Psoas muscle (tissue), 8 donors: ENCODE measurements around the gene VPS37C. TPM values are rescaled to one million over a fixed set of nuclear protein-coding genes. Genes with fewer than 3 reads are reported as not detected.
"Not testable (repeated sequence)": the region's sequence is repeated elsewhere in the genome, so short reads cannot be mapped to it uniquely, and the experiment has no call there.

ENCODE experiments used
- ATAC-seq, 4 donors: fragments of 200-7000 bp; cut with Tn5 transposase; one replicate each; pipeline ENCODE4 v1.9.1; 2020; ENCODE audit warnings: moderate library complexity in 3 of 4, mild to moderate bottlenecking in 2 of 4
- DNase-seq, 2 donors: peaks; one replicate each; pipeline ENCODE4 v3.0.0-alpha.2; 2020
- H3K27ac ChIP-seq: fragments of 200-600 bp; one replicate; pipeline ENCODE4 v1.8.0; 2022
- H3K27me3 ChIP-seq, 3 donors: fragments of 200-600 bp in 1 of 3; one replicate each; pipeline versions ENCODE4 v1.6.1 to v1.8.0; 2013 to 2022; ENCODE audit warnings: low read length in 2 of 3, mild to moderate bottlenecking in 2 of 3, moderate library complexity in 1 of 3; ENCODE audit not compliant: insufficient read depth in 3 of 3
- H3K36me3 ChIP-seq, 2 donors: fragments of 200-600 bp in 1 of 2; one replicate each; pipeline versions ENCODE4 v1.6.1 to v1.8.0; 2013 to 2022; ENCODE audit warnings: low read depth in 1 of 2, mild to moderate bottlenecking in 1 of 2, moderate library complexity in 1 of 2; ENCODE audit not compliant: insufficient read depth in 1 of 2
- H3K4me1 ChIP-seq: fragments of 200-600 bp; one replicate; pipeline ENCODE4 v1.8.0; 2022
- H3K4me3 ChIP-seq: fragments of 200-600 bp; one replicate; pipeline ENCODE4 v1.8.0; 2022; ENCODE audit warnings: mild to moderate bottlenecking
- H3K9me3 ChIP-seq: fragments of 200-600 bp; one replicate; pipeline ENCODE4 v1.8.0; 2022
- WGBS, 3 donors: extraction: QIAGEN DNeasy Blood & Tissue Kit; methylation state at CpG; one replicate each; pipeline versions ENCODE4 v1.1.6 to v1.1.7; 2013; 5-methylcytosine and 5-hydroxymethylcytosine counted together
- intact Hi-C, 2 donors: fragments of 100-400 bp; cut with DNase I; formaldehyde crosslinking; loops; one replicate each; pipeline versions ENCODE4 v1.11.0 to v1.14.2; 2022
- polyA plus RNA-seq, 3 donors: library from polyadenylated mRNA; stranded (reverse); fragments of 200-250 nt; gene quantifications; one replicate each; pipeline ENCODE4 v1.2.3, GENCODE V29; 2013
- total RNA-seq, 4 donors: library from RNA; stranded (reverse); fragmentation: NEBNext Ultra II Directional in 2 of 4; extraction: Animal tissue kit (Norgen Biotek cat#: 25700) in 2 of 4; gene quantifications; one replicate each; pipeline versions ENCODE4 v1.2.1 to v1.2.4, GENCODE V29; 2021 to 2023
- TF ChIP-seq, protein P1 (sequence below): fragments of 200-600 bp; IDR thresholded peaks from one replicate; pipeline ENCODE4 v1.8.0; 2022; ENCODE audit warnings: antibody characterized with exemption
- donor health status: healthy with polysubstance abuse.
- donor health status: DM: no; HTN: no; CAD: no; lungs with moderate emphysema.
- donor health status: Bipolar disorder and iron deficiency.
- donor health status: healthy.
- donor health status: DM: yes; HTN: yes; CAD: no.
- donor health status: DM: no; HTN: no; CAD: no.
- donor health status: DM: no; HTN: no; CAD: no.
- donor health status: DM: yes; HTN: yes; CAD: no.

Gene VPS37C
- total and polyA plus RNA-seq, 7 donors = 16.9 to 39.8 (median 25.6) TPM

DNA sequence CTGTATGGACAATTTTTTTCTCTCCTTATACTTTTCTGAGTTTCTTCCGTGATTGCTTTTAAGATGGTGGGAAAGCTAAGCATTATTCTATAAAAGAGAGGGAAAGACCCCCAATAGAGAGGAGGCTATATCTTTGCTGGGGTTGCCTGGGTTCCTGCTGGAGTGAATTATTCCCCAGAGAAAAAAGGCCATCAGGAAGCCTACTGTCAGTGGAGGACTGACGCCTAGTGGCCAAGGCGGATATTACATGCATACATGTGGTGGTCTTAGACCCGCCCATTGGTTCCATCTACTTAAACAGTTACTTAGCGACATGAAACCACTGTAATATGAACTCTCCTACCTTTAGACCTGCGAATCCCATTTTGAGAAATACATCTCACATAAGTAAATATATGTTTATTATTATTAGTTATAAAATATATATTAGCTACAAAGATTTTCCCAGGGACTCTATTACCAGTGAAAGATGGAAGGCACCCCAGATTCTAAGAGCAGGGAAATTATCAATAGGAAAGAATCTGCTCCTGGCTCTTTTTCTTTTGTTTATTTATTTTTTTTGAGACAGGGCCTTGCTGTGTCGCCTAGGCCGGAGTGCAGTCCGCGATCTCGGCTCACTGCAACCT, 26.4 kb upstream of the VPS37C start:
- no peak overlapping the region for H3K4me3 ChIP-seq
- intact Hi-C loops = loop anchor here (1.0 to 5.0 kb wide), 2 partner anchors 58 to 355 kb away; no protein-coding TSS in a partner anchor
- peak; percentile 79 to 89 (median 84) for ATAC-seq

DNA sequence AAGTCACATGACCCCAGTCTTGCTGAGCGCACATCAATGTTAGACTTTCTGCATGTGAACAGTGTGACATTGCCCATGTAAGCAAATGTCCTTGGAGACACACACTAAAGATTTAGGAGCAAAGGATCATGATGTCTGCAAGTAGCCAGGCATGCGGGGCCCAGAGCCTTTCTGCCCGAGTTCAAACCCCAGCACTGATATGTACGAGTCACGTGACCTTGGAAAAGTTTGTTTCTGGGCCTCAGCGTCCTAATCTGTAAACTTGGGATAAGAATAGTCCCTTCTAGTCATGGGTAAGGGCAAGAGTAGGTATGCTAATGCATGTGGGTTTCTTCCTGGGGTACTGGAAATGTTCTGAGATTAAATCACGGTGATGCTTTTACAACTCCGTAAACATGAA, 25.3 kb upstream of the VPS37C start:
- intact Hi-C loops = loop anchor here (5.0 kb wide), 1 partner anchor 354 kb away; no protein-coding TSS in a partner anchor
- H3K4me1 ChIP-seq = no peaks in the 10 kb centered on the region
- DNase-seq (no peak), ATAC-seq (no peak)
- H3K27ac ChIP-seq = no peak overlapping the region
- H3K9me3 ChIP-seq = no peaks in the 10 kb centered on the region
- no peaks in the 10 kb centered on the region for H3K36me3 ChIP-seq
- no peaks in the 10 kb centered on the region for H3K27me3 ChIP-seq
- no peak overlapping the region for H3K4me3 ChIP-seq
- WGBS, 3 donors = 91 to 93% (median 92%) methylated on average over 8 of the region's 8 CpGs
- TF ChIP-seq, protein P1, sequence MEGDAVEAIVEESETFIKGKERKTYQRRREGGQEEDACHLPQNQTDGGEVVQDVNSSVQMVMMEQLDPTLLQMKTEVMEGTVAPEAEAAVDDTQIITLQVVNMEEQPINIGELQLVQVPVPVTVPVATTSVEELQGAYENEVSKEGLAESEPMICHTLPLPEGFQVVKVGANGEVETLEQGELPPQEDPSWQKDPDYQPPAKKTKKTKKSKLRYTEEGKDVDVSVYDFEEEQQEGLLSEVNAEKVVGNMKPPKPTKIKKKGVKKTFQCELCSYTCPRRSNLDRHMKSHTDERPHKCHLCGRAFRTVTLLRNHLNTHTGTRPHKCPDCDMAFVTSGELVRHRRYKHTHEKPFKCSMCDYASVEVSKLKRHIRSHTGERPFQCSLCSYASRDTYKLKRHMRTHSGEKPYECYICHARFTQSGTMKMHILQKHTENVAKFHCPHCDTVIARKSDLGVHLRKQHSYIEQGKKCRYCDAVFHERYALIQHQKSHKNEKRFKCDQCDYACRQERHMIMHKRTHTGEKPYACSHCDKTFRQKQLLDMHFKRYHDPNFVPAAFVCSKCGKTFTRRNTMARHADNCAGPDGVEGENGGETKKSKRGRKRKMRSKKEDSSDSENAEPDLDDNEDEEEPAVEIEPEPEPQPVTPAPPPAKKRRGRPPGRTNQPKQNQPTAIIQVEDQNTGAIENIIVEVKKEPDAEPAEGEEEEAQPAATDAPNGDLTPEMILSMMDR = no peak

More for the DNA sequence above, 26.4 kb upstream of the VPS37C start:
- TF ChIP-seq, protein P1 = peak; percentile 93
- H3K27ac ChIP-seq = no peak overlapping the region
- H3K9me3 ChIP-seq = no peaks in the 10 kb centered on the region
- H3K36me3 ChIP-seq = no peaks in the 10 kb centered on the region
- H3K27me3 ChIP-seq = peaks cover 0 to 3% (median 0%) of the 10 kb centered on the region in 3 donors
- H3K4me1 ChIP-seq = no peaks in the 10 kb centered on the region
- peak; percentile 69 to 72 for DNase-seq
- 45 to 47% (median 46%) methylated on average over 11 of the region's 11 CpGs for WGBS, 3 donors

DNA sequence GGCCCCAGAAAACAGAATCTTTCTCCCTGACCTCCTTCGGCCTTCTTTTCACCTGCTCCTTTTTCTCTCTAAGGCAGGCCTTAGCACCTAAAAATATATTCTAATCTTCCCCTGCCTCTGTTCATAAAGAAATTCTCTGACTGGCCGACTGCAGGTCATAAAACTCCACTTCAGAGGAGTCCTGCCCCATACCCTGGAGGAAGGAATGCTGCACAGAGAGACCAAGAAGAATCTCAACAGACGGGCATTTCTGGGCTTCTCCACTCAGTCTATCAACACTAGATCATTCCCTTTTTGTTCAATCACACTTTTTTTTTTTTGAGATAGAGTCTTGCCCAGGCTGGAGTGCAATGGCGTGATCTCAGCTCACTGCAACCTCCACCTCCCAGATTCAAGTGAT, 22.4 kb upstream of the VPS37C start:
- intact Hi-C loops = no loop called here
- no peak for DNase-seq
- Histone ChIP-seq H3K27ac (no peak overlapping the region), H3K36me3 (no peaks in the 10 kb centered on the region), H3K4me3 (no peak overlapping the region), H3K4me1 (no peaks in the 10 kb centered on the region), H3K27me3 (no peaks in the 10 kb centered on the region), H3K9me3 (no peaks in the 10 kb centered on the region)
- ATAC-seq = no peak
- WGBS, 3 donors = 82 to 87% (median 84%) methylated on average over 4 of the region's 4 CpGs
- TF ChIP-seq, protein P1 = no peak

- Histone ChIP-seq H3K9me3 (no peaks in the 10 kb centered on the region), H3K4me1 (no peaks in the 10 kb centered on the region), H3K36me3 (no peaks in the 10 kb centered on the region), H3K27me3 (no peaks in the 10 kb centered on the region), H3K27ac (no peak overlapping the region), H3K4me3 (no peak overlapping the region)
- 96 to 99% (median 97%) methylated on average over 4 of the region's 4 CpGs for WGBS, 3 donors
- intact Hi-C loops = no loop called here
- no peak for ATAC-seq
- TF ChIP-seq, protein P1 = no peak
- DNase-seq = no peak
Observed at GRCh38 chr11:61181489-61181888, 20.3 kb upstream of the VPS37C start.

DNA sequence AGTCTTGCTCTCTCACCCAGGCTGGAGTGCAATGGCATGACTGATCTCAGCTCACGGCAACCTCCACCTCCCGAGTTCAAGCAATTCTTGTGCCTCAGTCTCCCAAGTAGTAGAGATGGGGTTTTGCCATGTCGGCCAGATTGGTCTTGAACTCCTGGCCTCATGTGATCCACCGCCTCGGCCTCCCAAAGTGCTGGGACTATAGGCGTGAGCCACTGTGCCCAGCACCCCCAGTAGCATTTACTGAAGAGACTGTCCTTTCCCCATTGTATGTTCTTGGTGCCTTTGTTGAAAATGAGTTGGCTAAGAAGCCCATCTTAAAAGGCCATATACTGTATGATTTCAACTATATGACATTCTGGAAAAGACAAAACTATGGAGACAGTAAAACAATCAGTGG, 19.0 kb upstream of the VPS37C start:
- H3K36me3 ChIP-seq, H3K27me3 ChIP-seq, H3K9me3 ChIP-seq, H3K4me3 ChIP-seq, ATAC-seq, H3K27ac ChIP-seq, H3K4me1 ChIP-seq, DNase-seq, intact Hi-C loops: not testable (repeated sequence)
- 90 to 91% (median 90%) methylated on average over 6 of the region's 6 CpGs for WGBS, 3 donors
